22Rv1 (cell line): ENCODE results near the gene PTPN12.

ENCODE experiments used
- CTCF ChIP-seq: fragments of 450-650 bp; IDR thresholded peaks from 2 replicates; pipeline ENCODE4 v1.5.1; 2017; ENCODE audit warnings: mild to moderate bottlenecking
- ZFX ChIP-seq: fragments of 450-650 bp; IDR thresholded peaks from 2 replicates; pipeline ENCODE4 v1.6.1; 2017; ENCODE audit warnings: antibody characterized with exemption, borderline replicate concordance

GRCh38 chr7:77667459-77668086 is 130.5 kb downstream of the PTPN12 start:
- no peak for TF ChIP-seq CTCF
- no peak for TF ChIP-seq ZFX
